ENCODE measurements around the gene SYT8. TPM values are rescaled to one million over a fixed set of nuclear protein-coding genes. Genes with fewer than 3 reads are reported as not detected.
A peak's percentile ranks its signal among the peaks of the same experiment; 100 is the strongest.

SYT8 gene
- total RNA-seq, 4 donors from 2014 or later: not detected

DNA sequence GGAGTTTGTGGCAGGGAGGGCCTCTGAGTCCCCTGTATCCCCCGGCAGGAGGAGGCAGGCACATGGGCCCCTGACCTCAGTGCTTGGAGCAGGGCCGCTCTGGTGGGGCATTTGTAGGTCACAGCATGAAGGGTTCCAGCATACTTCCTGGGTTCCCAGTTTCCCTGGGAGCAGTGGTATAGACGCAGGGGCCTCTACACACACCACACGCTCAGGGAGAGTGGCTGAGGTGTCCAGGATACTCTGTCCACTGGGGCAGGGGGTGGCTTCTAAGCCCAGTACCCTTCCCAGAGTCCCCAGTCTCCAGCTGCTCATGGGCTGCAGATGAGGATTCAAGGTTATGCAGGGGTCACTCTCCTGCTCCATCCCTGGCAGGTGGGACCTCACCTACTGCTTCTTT is 24.2 kb downstream of the SYT8 start:
- H3K9me3 ChIP-seq: no peaks in the 10 kb centered on the region
- TF ChIP-seq, protein P1, sequence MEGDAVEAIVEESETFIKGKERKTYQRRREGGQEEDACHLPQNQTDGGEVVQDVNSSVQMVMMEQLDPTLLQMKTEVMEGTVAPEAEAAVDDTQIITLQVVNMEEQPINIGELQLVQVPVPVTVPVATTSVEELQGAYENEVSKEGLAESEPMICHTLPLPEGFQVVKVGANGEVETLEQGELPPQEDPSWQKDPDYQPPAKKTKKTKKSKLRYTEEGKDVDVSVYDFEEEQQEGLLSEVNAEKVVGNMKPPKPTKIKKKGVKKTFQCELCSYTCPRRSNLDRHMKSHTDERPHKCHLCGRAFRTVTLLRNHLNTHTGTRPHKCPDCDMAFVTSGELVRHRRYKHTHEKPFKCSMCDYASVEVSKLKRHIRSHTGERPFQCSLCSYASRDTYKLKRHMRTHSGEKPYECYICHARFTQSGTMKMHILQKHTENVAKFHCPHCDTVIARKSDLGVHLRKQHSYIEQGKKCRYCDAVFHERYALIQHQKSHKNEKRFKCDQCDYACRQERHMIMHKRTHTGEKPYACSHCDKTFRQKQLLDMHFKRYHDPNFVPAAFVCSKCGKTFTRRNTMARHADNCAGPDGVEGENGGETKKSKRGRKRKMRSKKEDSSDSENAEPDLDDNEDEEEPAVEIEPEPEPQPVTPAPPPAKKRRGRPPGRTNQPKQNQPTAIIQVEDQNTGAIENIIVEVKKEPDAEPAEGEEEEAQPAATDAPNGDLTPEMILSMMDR (IDR thresholded peaks at IDR 0.05): no peak
- no peak for TF ChIP-seq POLR2A (IDR thresholded peaks at IDR 0.05)
- 86 to 90% methylated on average over 4 of the region's 4 CpGs for WGBS, 2 donors
- H3K36me3 ChIP-seq: no peaks in the 10 kb centered on the region
- H3K4me3 ChIP-seq (replicated peaks in 1 of 3): no peak overlapping the region
- intact Hi-C loops (cut with DNase I): no loop called here
- DNase-seq: no peak
- no peaks in the 10 kb centered on the region for H3K27me3 ChIP-seq
- peaks cover 8 to 14% of the 10 kb centered on the region in 2 donors for H3K4me1 ChIP-seq
- H3K27ac ChIP-seq: no peak overlapping the region

- no peaks in the 10 kb centered on the region for H3K9me3 ChIP-seq
- peaks cover 13 to 25% of the 10 kb centered on the region in 2 donors for H3K4me1 ChIP-seq
- DNase-seq: no peak
- 90 to 94% methylated on average over 1 of the region's 1 CpG for WGBS, 2 donors
- TF ChIP-seq POLR2A (IDR thresholded peaks at IDR 0.05): no peak
- TF ChIP-seq, protein P1 (IDR thresholded peaks at IDR 0.05): no peak
- no peaks in the 10 kb centered on the region for H3K36me3 ChIP-seq
- H3K4me3 ChIP-seq (replicated peaks in 1 of 3): no peak overlapping the region
- intact Hi-C loops (cut with DNase I): no loop called here
- no peaks in the 10 kb centered on the region for H3K27me3 ChIP-seq
- no peak overlapping the region for H3K27ac ChIP-seq
Observed at GRCh38 chr11:1860108-1860507, 25.3 kb downstream of the SYT8 start.

GRCh38 chr11:1861435-1862411 is 26.9 kb downstream of the SYT8 start:
- TF ChIP-seq, protein P1 (IDR thresholded peaks at IDR 0.05): no peak
- no peak for TF ChIP-seq POLR2A (IDR thresholded peaks at IDR 0.05)
- H3K36me3 ChIP-seq: no peaks in the 10 kb centered on the region
- H3K4me3 ChIP-seq (replicated peaks in 1 of 3): no peak overlapping the region
- no peak overlapping the region for H3K27ac ChIP-seq
- no peaks in the 10 kb centered on the region for H3K9me3 ChIP-seq
- whole genome bisulfite sequencing, 2 donors: 92 to 93% methylated on average over 4 of the region's 4 CpGs
- DNase-seq: no peak
- H3K27me3 ChIP-seq: no peaks in the 10 kb centered on the region
- intact Hi-C loops (cut with DNase I): no loop called here
- peaks cover 15 to 29% of the 10 kb centered on the region in 2 donors for H3K4me1 ChIP-seq

- DNase-seq: no peak
- Histone ChIP-seq H3K4me1 (peaks cover 15 to 29% of the 10 kb centered on the region in 2 donors), H3K4me3 (replicated peaks in 1 of 3) (no peak overlapping the region), H3K27me3 (no peaks in the 10 kb centered on the region), H3K9me3 (no peaks in the 10 kb centered on the region), H3K36me3 (no peaks in the 10 kb centered on the region), H3K27ac (peak overlapping the region in 2 of 3 donors; percentile 58 to 68)
- no peak for TF ChIP-seq POLR2A (IDR thresholded peaks at IDR 0.05)
- TF ChIP-seq, protein P1 (IDR thresholded peaks at IDR 0.05): no peak
- 94% methylated on average over 13 to 14 of the region's 14 CpGs for WGBS, 2 donors
- intact Hi-C loops (cut with DNase I): no loop called here
Observed at GRCh38 chr11:1862588-1863351, 28.0 kb downstream of the SYT8 start.
